Brain microvascular endothelial cell (primary cell): ENCODE results near the gene ZNF546.

Experiments used
- DNase-seq: peaks from one replicate; pipeline ENCODE4 v3.0.0-alpha.2; 2020
- H3K27ac ChIP-seq: fragments of 250-450 bp; sonication (Bioruptor Pico); 2 replicates; pipeline ENCODE4 v1.5.1; 2020; ENCODE audit warnings: mild to moderate bottlenecking, moderate library complexity
- H3K27me3 ChIP-seq: fragments of 250-450 bp; sonication (Bioruptor Pico); replicated peaks from 2 replicates; pipeline ENCODE4 v1.5.1; 2020; ENCODE audit warnings: mild to moderate bottlenecking
- H3K36me3 ChIP-seq: fragments of 250-450 bp; sonication (Bioruptor Pico); replicated peaks from 2 replicates; pipeline ENCODE4 v1.5.1; 2020; ENCODE audit warnings: mild to moderate bottlenecking
- H3K4me3 ChIP-seq: 2 replicates; pipeline ENCODE4 v1.5.1; 2011; ENCODE audit warnings: low read depth, mild to moderate bottlenecking, control low read depth, low read length, moderate library complexity
- in situ Hi-C: cut with HindIII; loops from 2 replicates; pipeline ENCODE4 v1.10.0; 2017; ENCODE audit warnings: low sequenced_read_pairs, low pct_ligation_motif_present
- TF ChIP-seq, protein P1 (sequence below): IDR thresholded peaks from 2 replicates; pipeline ENCODE4 v1.5.1; 2011; ENCODE audit warnings: low read depth, mild to moderate bottlenecking, moderate library complexity, low read length, control low read depth, inconsistent platforms; ENCODE audit errors: missing control alignments

Gene ZNF546

GRCh38 chr19:39995794-39996193 is 1.1 kb upstream of the ZNF546 start:
- no peak overlapping the region for H3K27ac ChIP-seq
- peak overlapping the region; percentile 90 for H3K4me3 ChIP-seq
- no peaks in the 10 kb centered on the region for H3K36me3 ChIP-seq
- in situ Hi-C loops = no loop called here
- TF ChIP-seq, protein P1, sequence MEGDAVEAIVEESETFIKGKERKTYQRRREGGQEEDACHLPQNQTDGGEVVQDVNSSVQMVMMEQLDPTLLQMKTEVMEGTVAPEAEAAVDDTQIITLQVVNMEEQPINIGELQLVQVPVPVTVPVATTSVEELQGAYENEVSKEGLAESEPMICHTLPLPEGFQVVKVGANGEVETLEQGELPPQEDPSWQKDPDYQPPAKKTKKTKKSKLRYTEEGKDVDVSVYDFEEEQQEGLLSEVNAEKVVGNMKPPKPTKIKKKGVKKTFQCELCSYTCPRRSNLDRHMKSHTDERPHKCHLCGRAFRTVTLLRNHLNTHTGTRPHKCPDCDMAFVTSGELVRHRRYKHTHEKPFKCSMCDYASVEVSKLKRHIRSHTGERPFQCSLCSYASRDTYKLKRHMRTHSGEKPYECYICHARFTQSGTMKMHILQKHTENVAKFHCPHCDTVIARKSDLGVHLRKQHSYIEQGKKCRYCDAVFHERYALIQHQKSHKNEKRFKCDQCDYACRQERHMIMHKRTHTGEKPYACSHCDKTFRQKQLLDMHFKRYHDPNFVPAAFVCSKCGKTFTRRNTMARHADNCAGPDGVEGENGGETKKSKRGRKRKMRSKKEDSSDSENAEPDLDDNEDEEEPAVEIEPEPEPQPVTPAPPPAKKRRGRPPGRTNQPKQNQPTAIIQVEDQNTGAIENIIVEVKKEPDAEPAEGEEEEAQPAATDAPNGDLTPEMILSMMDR = no peak
- no peak for DNase-seq
- H3K27me3 ChIP-seq = no peaks in the 10 kb centered on the region

DNA sequence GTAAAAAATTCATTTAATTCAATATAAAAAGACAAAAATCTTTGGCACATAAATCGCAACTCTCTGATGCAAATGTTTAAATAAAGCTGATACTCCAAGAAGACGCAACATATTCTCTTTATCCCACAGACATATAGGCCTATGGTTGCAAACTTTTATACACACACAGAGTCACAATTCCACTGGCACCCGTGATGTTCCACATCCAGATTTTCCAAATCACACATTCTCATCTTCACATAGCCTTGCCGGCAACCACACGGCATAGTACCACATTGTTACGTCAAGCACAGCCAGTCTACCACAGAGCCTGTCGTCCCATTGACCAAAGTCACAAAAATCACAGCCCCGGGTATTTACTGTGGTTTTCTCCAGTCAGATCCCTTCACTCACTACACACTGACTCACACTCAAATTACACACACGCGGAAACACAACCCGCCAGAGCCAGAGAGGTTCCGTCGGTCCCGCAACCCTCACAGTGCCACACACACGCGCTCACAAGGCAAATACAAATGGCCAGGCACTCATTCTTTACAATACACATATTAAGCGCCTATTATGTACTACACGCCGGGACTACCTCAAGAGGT is 546 bp upstream of the ZNF546 start:
- peak overlapping the region; percentile 90 for H3K4me3 ChIP-seq
- H3K27me3 ChIP-seq = no peaks in the 10 kb centered on the region
- no peaks in the 10 kb centered on the region for H3K36me3 ChIP-seq
- peak; percentile 69 for DNase-seq
- peak overlapping the region; percentile 92 for H3K27ac ChIP-seq
- TF ChIP-seq, protein P1 = no peak
- in situ Hi-C loops = no loop called here

DNA sequence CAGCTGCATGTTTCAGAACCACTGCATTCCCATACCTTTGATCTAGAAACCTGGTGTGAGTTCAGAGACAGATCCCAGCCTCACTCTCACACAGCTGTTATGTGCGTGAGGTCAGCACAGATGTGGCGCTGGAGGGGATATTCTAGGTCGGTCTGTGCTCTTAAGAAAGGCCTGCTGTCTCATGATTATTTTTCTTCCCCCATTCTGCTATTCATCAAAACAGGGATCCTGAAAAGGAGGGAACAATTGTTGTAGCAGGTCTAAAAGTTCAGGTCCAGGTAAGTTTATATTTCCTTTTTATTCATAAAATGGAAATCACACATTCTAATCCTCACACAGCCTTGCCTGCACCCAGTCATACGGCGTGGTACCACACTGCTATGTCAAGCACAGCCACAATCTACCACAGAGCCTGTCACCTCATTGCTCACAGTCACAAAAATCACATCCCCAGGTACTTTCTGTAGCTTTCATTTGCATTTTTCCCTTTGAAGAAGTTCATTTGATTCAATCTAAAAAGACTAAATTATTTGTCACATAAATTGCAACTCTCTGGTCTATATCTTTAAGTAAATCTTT is 867 bp downstream of the ZNF546 start:
- Histone ChIP-seq H3K36me3 (no peaks in the 10 kb centered on the region), H3K4me3 (peak overlapping the region; percentile 90), H3K27me3 (no peaks in the 10 kb centered on the region), H3K27ac (peak overlapping the region; percentile 67)
- TF ChIP-seq, protein P1 = no peak
- in situ Hi-C loops = no loop called here
- no peak for DNase-seq

- H3K27me3 ChIP-seq = no peaks in the 10 kb centered on the region
- in situ Hi-C loops = no loop called here
- TF ChIP-seq, protein P1 = no peak
- H3K27ac ChIP-seq = peak overlapping the region; percentile 67
- DNase-seq = no peak
- H3K36me3 ChIP-seq = no peaks in the 10 kb centered on the region
- no peak overlapping the region for H3K4me3 ChIP-seq
Observed at GRCh38 chr19:39998501-39998900, 1.6 kb downstream of the ZNF546 start.

- in situ Hi-C loops = no loop called here
- TF ChIP-seq, protein P1 = no peak
- no peak overlapping the region for H3K4me3 ChIP-seq
- DNase-seq = no peak
- peaks cover 2% of the 10 kb centered on the region for H3K36me3 ChIP-seq
- H3K27ac ChIP-seq = peak overlapping the region; percentile 65
- H3K27me3 ChIP-seq = no peaks in the 10 kb centered on the region
Observed at GRCh38 chr19:40005691-40006272, 8.9 kb downstream of the ZNF546 start.

DNA sequence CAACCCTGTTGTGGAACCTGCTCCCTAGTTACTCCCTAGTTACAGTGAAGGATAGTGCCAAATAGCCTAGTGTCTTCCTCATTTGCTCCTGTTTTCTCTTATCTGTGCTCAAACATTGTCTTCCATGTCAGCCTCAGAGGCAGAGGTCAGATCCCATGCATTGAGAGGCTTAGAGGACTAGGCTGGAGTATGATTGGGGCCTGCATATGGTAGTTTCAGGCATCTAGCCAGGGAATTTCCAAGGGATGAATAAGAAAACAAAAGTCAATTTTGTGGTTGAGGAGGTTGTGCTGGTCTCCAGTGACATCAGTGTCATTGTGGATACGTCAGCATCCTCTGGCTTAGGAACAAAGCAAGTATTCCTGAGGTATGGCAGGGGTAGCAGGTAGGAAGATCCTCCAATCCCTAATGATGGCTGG is 9.4 kb downstream of the ZNF546 start:
- peak; percentile 94 for DNase-seq
- in situ Hi-C loops = no loop called here
- Histone ChIP-seq H3K36me3 (peaks cover 2% of the 10 kb centered on the region), H3K27me3 (no peaks in the 10 kb centered on the region), H3K4me3 (no peak overlapping the region), H3K27ac (peak overlapping the region; percentile 65)
- TF ChIP-seq, protein P1 = no peak
